Left renal cortex interstitium (tissue), 4 donors: ENCODE measurements around the gene ELFN2. TPM values are rescaled to one million over a fixed set of nuclear protein-coding genes. Genes with fewer than 3 reads are reported as not detected.

Experiments
- DNase-seq, 4 donors: peaks; one replicate each; pipeline ENCODE4 v3.0.0-alpha.2; 2013; ENCODE audit warnings: low read depth in 4 of 4, low spot score in 2 of 4, missing footprints in 1 of 4
- polyA plus RNA-seq, 4 donors: library from polyadenylated mRNA; unstranded; fragments of 120-200 nt; gene quantifications; one replicate each; pipeline ENCODE4 v1.2.1, GENCODE V29; 2013; ENCODE audit not compliant: insufficient read length in 4 of 4

ELFN2 gene
- polyA plus RNA-seq, 4 donors: 0.92 to 1.9 (median 1.7) TPM

DNA sequence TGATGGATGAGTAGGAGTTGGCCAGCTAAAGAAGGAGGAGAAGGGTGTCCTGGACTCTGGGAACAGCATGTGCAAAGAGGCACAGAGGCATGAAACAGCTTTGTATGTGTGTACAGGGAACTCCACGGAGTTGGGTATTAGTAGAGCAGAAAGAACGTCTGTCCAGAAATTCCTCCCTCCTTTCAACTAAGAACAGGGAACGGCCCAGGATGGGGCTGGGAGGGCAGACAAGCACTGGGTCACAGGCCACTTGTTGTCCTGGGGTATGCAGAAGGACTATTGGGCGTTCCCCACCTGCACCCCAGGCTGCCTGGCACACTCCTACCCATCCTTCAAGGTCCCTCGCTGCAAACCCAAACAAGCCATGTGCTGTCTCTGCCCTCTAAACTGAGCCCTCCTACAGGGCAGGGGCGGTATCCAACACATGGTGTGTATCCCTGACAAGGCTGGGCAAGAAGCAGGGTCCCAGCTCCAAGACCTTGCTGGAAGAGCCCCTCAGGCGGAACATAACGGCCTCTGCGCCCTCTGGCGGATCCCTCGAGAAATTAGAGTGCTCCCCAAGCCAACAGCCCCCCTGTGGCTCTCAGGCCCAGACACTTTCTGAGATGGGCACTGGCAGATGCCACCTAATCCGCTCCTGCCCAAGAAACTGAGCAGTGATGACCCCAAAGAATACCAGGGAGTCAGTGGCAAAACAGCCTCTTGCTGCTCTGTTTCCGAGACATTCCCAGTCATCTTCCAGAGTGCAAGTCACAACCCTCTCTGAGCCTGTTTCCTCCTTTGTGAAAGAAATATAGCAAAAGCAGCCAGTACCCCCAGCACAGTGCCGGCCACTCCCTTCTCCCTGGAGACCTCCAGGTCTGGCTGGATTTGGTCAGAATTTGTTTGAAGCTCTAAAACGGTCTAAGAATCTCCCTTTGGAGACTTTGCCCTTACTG is 1.6 kb upstream of the ELFN2 start:
- DNase-seq: peak in 1 of 4 donors; percentile 67

DNA sequence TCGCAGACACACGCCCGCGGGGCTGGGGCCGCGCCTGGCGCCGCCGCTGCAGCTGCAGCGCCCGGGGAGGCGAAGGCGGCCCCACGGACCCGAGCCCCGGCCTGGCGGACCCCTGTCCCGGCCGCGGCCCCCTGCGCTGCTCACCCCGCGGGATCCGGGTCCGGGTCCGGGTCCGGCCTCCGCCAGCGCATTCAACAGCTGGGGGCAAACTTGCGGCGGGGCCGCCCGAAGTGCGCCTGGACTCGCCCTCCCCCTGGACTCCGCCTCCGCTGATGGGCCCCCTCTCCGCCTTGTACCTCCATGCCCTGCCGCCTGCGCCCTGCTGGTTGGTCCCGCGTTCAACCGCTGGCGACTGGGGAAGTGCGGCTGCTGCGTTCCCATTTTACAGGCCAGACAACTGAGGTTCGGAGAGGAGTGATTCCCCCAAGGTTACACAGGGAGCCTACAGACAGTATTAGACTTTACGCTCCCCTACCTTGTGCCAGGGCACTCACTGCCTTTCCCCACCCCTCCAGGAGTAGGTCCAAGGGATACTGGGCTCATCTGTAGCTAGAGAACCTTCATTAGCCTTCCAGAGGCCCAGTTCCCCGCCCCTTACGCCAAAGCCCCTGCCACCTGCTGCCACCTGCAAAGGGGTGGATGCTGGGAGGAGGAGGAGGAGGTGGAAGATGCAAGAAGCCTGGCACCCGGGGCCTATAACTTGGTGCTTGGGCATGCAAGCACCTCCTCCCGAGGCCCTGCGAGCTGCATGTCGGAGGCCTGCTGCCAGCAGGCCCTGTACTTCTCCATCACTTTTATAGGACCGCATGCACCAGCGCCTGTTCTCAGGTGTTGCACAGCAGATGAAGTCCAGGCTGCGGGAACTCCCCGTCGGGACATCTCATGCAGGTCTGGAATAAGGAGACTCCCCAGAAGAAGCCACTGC is 694 bp upstream of the ELFN2 start:
- no peak for DNase-seq

DNA sequence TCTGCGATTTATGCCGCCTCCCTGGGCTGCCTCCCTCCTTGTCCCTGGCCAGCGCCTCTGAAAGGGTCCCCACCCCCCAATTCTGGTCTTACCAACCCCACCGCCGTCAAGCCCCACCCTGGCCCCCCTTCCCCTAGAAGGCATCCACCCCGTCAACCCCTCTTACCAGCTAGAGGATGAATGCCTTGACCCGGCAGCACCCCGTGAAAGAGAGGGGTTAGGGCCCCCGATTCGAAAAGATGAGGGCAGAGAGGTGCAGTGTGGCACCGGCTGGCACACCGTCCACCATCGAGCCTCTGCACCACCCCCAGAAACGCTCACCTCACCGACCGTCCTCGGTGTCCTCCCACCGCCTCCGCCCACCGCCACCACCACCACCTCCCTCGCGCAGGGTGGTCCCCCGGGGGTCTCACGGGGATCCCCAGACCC is 559 bp downstream of the ELFN2 start:
- DNase-seq: no peak

- no peak for DNase-seq
Measured at GRCh38 chr22:37425800-37426705, 1.2 kb downstream of the ELFN2 start.

DNA sequence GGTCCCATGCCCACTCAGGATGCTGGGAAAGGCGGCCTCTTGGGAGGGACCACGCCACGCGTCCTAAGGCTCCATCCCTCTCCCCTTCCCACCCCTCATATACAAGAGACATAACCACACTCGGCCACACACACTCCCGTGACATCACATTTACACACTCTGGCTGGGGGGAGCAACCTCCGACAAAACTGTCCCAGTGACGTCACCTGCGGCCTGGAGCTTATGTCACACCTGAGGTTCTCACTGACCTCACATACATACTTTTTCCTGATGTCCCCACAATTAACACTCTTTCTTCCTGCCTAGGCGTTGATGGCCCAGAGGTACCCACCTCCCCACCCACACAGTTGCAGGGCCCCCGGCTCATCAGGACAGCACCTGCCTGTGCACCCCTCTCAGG is 1.9 kb downstream of the ELFN2 start:
- no peak for DNase-seq

DNA sequence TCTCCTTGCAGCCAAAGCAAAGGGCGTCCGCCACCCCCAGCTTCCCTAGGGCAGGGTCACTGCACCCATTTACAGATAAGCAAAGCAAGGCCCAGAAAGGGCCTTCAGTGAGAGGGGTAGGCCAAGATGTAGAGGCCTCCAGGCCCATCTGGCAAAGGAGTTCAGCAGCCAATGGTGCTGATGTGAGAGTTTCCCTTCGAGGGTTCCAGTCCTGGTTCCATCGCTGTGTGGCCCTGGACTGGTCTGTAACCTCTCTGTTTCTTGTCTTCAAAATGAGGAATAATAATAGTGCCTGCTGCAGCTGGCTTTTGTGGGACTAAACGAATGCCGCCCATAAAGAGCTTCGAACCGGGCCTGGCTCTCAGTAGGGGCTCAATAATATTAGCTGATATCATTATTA is 4.0 kb downstream of the ELFN2 start:
- DNase-seq: no peak

- no peak for DNase-seq
Measured at GRCh38 chr22:37421468-37421877, 5.8 kb downstream of the ELFN2 start.

DNA sequence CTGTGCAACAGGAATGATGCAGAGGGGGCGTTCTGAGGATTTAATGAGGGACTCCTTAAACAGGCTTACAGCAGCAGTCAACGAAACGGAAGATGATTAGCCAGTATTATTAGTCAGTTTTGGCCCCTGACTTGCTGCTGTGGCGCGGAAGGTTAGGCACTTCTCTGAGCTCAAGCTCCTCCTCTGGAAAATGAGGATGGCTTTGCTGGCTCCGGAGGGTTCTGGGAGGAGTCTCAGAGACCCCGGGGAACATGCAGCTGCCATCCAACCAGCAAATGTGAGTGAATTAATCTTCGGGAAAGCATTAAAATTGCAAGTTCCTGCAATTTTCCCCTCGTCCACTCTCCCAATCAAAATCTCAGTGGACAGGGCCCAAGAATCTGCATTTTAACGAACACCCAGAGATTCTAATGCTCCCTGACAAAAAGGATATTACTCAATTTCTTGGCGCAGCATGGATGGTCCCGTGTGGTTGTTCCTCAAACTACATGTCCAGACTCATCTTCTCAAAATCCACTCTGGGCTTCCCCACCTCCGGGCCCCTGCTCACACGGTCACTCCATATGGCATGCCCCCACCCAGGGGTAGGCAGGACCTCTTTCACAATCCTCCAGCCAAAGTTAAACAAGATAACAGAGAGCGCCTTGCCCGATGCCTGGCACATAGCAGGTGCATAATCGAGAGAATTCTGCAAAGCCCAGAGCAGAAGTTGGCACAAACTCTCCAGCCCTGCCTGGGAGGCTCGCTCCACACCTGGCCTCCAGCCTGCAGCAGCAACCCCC is 6.4 kb downstream of the ELFN2 start:
- DNase-seq: no peak

DNA sequence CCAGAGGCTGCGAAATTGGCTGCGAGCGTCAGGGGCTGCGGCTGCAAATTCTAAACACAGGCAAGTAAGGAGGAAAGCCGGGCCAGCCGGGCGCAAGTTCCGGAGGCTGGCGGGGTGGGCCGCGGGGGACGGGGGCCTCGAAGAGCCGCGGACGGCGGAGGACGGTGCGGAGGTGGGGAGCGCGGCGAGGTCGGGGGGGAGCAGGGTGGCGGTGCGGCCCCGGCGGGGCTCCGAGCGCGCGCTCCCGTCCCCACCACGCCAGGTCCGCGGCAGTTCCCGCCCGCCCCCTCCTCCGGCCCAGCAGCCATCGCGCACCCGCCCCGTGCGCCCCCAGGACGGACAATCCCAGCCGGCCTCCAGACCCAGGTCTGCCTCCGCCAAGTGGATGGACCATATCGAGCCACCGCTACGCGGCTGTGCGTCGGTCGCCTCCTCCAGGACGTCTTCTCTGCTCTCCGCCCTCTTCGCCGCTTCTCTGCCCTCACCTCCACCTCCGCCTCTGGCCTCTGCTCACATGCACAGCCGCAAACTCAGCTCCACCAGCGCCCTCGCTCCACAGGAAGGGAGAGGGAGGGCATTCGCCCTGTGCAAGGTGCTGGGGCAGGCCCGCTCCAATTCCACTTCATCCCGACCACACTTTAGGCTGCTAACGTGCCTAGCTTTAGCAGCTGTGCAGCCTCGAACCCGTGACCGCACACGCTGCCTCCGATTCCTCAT is 7.2 kb downstream of the ELFN2 start:
- DNase-seq: no peak

GRCh38 chr22:37419370-37419968 is 7.8 kb downstream of the ELFN2 start:
- DNase-seq: no peak

GRCh38 chr22:37418627-37419369 is 8.5 kb downstream of the ELFN2 start:
- no peak for DNase-seq

GRCh38 chr22:37417677-37418348 is 9.5 kb downstream of the ELFN2 start:
- no peak for DNase-seq

DNA sequence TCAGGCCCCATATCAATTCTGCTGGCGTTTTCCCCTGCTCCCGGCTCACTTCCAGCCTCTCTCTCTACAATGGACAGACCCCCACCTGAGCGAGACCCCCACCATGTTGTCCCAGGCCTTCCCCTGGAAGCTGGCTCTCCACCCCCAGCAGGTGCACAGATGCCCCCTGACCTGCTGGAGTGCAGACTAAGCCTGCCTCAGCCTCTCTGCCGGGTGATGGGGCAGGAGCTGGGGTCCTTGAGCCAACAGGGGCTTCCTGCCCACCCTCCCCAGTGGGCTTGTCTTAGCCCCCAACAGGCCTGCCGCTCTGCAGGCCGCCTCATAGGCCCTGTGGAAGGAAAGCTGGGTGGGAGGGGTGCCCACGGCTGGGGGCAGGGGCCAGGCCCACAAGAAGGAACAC is 10.0 kb downstream of the ELFN2 start:
- no peak for DNase-seq

- no peak for DNase-seq
Measured at GRCh38 chr22:37416827-37417226, 10.5 kb downstream of the ELFN2 start.

DNA sequence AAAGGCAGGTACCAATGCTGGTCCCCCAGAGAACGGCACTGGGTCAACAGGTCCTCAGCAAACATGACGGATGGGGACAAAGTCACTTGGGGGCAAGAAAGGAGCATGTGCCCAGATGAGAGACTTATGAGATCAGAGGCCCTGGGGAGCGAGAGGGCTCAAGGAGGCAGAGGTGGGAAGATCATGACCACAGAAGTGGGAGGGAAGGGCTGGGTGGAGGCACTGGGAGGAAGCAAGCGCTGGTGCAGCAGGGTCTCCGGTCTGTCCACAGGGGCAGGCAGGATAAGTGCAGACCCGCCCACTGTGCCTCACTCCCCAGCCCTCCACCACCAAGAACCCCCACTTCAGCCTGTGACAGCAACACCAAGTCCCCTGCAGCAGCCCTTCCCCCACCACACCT is 10.9 kb downstream of the ELFN2 start:
- DNase-seq: no peak

DNA sequence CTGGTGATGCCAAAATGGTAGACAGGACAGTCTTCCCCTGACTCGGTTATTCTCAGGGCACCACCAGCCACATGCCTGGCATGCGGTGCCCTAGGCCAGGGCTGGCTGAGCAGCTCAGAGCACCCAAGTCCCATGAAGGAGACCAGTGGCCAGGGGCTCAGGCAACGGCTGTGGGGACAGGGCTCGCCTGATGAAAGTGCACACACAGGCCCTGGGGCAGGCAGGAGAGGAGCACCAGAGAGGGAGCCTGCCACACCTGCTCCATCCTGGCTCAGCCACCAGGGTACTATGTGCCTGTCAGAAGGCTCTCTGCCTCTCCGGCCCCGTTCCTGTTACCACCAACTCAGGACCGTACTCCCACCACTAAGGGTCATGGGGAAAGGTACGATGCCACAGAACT is 12.1 kb downstream of the ELFN2 start:
- DNase-seq: no peak

DNA sequence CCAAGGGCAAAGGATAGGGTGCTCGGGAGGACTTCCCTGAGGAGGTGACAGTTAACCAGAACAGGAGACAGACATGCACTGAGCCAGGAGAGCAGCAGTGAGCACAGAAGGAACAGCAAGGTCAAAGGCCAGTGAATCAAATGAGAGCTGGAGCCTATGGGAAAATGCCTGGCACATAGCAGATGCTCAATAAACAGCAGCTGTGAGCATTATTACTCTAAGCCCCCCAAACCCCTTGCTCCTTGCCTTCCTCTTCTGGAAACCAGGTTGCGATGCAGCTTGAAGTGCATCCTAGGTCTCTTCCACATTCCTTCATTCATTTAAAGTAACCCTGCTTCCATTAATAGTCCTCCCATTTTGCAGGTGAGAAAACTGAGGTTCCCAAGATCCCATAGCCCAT is 13.0 kb downstream of the ELFN2 start:
- DNase-seq: no peak
